ENCODE data around the gene MIB2. TPM values are rescaled to one million over a fixed set of nuclear protein-coding genes. Genes with fewer than 3 reads are reported as not detected.

MIB2 gene
- total RNA-seq, 1 experiment from 2014 or later = 74.5 TPM

DNA sequence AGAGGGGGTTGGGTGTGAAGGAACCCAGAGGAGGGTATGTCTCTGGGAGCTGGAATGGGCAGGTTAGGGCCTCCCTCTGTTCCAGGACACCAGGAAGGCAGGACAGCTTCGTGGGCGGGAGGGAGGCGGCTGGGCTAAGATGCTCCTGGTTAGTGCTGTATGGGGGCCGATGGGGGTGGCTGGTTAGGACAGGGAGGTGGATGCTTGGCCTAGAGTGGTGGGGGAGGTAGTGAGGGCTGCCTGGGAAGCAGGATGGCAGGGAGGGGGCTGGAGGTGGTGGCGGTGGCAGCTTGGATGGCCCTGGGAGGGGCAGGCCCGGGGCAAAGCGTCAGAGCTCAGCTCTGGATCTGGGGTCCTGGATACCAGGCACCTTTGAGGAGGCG, 10.5 kb downstream of the MIB2 start:
- TF ChIP-seq, protein P1, sequence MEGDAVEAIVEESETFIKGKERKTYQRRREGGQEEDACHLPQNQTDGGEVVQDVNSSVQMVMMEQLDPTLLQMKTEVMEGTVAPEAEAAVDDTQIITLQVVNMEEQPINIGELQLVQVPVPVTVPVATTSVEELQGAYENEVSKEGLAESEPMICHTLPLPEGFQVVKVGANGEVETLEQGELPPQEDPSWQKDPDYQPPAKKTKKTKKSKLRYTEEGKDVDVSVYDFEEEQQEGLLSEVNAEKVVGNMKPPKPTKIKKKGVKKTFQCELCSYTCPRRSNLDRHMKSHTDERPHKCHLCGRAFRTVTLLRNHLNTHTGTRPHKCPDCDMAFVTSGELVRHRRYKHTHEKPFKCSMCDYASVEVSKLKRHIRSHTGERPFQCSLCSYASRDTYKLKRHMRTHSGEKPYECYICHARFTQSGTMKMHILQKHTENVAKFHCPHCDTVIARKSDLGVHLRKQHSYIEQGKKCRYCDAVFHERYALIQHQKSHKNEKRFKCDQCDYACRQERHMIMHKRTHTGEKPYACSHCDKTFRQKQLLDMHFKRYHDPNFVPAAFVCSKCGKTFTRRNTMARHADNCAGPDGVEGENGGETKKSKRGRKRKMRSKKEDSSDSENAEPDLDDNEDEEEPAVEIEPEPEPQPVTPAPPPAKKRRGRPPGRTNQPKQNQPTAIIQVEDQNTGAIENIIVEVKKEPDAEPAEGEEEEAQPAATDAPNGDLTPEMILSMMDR (IDR thresholded peaks at IDR 0.05) = no peak
- TF ChIP-seq TCF7L2 (IDR thresholded peaks at IDR 0.05; ENCODE audit: low read depth, low read length) = no peak
- no peak for TF ChIP-seq POLR2AphosphoS5 (IDR thresholded peaks at IDR 0.05; ENCODE audit: low read depth, low read length)
- TF ChIP-seq, protein P2, sequence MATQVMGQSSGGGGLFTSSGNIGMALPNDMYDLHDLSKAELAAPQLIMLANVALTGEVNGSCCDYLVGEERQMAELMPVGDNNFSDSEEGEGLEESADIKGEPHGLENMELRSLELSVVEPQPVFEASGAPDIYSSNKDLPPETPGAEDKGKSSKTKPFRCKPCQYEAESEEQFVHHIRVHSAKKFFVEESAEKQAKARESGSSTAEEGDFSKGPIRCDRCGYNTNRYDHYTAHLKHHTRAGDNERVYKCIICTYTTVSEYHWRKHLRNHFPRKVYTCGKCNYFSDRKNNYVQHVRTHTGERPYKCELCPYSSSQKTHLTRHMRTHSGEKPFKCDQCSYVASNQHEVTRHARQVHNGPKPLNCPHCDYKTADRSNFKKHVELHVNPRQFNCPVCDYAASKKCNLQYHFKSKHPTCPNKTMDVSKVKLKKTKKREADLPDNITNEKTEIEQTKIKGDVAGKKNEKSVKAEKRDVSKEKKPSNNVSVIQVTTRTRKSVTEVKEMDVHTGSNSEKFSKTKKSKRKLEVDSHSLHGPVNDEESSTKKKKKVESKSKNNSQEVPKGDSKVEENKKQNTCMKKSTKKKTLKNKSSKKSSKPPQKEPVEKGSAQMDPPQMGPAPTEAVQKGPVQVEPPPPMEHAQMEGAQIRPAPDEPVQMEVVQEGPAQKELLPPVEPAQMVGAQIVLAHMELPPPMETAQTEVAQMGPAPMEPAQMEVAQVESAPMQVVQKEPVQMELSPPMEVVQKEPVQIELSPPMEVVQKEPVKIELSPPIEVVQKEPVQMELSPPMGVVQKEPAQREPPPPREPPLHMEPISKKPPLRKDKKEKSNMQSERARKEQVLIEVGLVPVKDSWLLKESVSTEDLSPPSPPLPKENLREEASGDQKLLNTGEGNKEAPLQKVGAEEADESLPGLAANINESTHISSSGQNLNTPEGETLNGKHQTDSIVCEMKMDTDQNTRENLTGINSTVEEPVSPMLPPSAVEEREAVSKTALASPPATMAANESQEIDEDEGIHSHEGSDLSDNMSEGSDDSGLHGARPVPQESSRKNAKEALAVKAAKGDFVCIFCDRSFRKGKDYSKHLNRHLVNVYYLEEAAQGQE (IDR thresholded peaks at IDR 0.05; ENCODE audit: insufficient read depth in 1 of 2, low read depth in 2 of 2, low read length in 1 of 2) = no peak
- TF ChIP-seq SIN3A (IDR thresholded peaks at IDR 0.05; ENCODE audit: borderline replicate concordance, insufficient read depth, low read depth, low read length) = no peak
- CTCF ChIA-PET = interaction anchor here (0.5 kb wide), 1 partner anchor 17 kb away, joined by 6 read pairs; no protein-coding TSS in a partner anchor
- H3K4me1 ChIP-seq (ENCODE audit: control insufficient read depth, insufficient read depth, low read length) = no peaks in the 10 kb centered on the region
- H3K36me3 ChIP-seq (ENCODE audit: control insufficient read depth, insufficient read depth, low read length) = no peaks in the 10 kb centered on the region
- no TSS peak for BruUV-seq (replicated peaks)
- no peak overlapping the region for H3K4me3 ChIP-seq (ENCODE audit: low read depth in 2 of 2, low read length in 2 of 2)
- H3K9me3 ChIP-seq (ENCODE audit: control insufficient read depth, insufficient read depth, low read depth, low read length) = no peaks in the 10 kb centered on the region
- H3K27me3 ChIP-seq (ENCODE audit: control insufficient read depth, insufficient read depth, low read length) = no peaks in the 10 kb centered on the region
- ATAC-seq (no peak), DNase-seq (ENCODE audit: low read depth, low spot score) (no peak)
- H3K27ac ChIP-seq (ENCODE audit: low read length) = no peak overlapping the region
- intact Hi-C loops (cut with micrococcal nuclease; ENCODE audit: unreplicated experiment) (no loop called here), in situ Hi-C loops (cut with HindIII; ENCODE audit: low pct_unique_long_range_greater_than_20kb, low sequenced_read_pairs) (no loop called here)
- POLR2A ChIA-PET = no interaction called here

- in situ Hi-C loops (cut with HindIII; ENCODE audit: low pct_unique_long_range_greater_than_20kb, low sequenced_read_pairs) (no loop called here), intact Hi-C loops (cut with micrococcal nuclease; ENCODE audit: unreplicated experiment) (no loop called here)
- ChIA-PET POLR2A (no interaction called here), CTCF (interaction anchor here (0.5 kb wide), 1 partner anchor 18 kb away, joined by 6 read pairs; no protein-coding TSS in a partner anchor)
- no peak overlapping the region for H3K4me3 ChIP-seq (ENCODE audit: low read depth in 2 of 2, low read length in 2 of 2)
- no peaks in the 10 kb centered on the region for H3K9me3 ChIP-seq (ENCODE audit: control insufficient read depth, insufficient read depth, low read depth, low read length)
- ATAC-seq (no peak), DNase-seq (ENCODE audit: low read depth, low spot score) (no peak)
- no peaks in the 10 kb centered on the region for H3K27me3 ChIP-seq (ENCODE audit: control insufficient read depth, insufficient read depth, low read length)
- no peak overlapping the region for H3K27ac ChIP-seq (ENCODE audit: low read length)
- H3K36me3 ChIP-seq (ENCODE audit: control insufficient read depth, insufficient read depth, low read length) = no peaks in the 10 kb centered on the region
- BruUV-seq (replicated peaks) = no TSS peak
- no peaks in the 10 kb centered on the region for H3K4me1 ChIP-seq (ENCODE audit: control insufficient read depth, insufficient read depth, low read length)
- TF ChIP-seq SIN3A (IDR thresholded peaks at IDR 0.05; ENCODE audit: borderline replicate concordance, insufficient read depth, low read depth, low read length) = no peak
- TF ChIP-seq, protein P1 (IDR thresholded peaks at IDR 0.05) = no peak
- TF ChIP-seq, protein P2 (IDR thresholded peaks at IDR 0.05; ENCODE audit: insufficient read depth in 1 of 2, low read depth in 2 of 2, low read length in 1 of 2) = no peak
- TF ChIP-seq POLR2AphosphoS5 (IDR thresholded peaks at IDR 0.05; ENCODE audit: low read depth, low read length) = no peak
- no peak for TF ChIP-seq TCF7L2 (IDR thresholded peaks at IDR 0.05; ENCODE audit: low read depth, low read length)
These were observed 11.2 kb downstream of the MIB2 start for GRCh38 chr1:1626207-1627141.
